Measurements from ENCODE around the gene NINJ1.

NINJ1 gene

DNA sequence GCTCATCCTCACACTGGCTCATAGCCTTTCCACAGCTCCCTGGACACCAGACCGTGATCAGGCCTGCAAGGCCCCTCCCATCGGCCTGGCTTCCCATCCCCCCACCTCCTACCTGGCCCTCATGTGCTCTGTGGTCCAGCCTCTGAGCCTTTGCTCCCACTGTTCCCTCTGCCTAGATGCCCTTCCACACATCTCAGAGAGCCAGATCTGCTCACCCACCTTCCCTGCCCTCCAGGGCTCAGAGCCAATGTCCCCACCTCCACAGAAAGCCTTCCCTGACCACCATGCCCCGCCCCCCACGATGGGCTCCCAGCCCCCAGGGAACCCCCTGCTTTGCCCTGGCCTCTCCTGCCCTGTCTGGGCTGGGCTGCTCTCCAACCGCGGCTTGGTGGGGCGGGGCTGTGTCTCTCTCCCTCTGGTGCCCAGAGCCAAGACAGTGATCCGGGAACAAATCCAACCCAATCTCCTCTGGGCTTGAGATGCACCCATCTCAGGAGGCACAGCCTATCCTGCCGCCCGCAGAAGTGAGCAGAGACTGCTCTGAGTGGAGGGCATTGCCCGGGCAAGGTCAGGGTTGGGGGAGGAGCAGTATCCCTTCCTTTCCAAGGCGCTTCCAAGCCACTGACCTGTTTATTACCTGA lies 1.6 kb downstream of the NINJ1 start:
- H3K9me3 ChIP-seq (ENCODE audit: insufficient read depth, low read length): no peaks in the 10 kb centered on the region
- H3K27ac ChIP-seq (ENCODE audit: low read depth, low read length): no peak overlapping the region
- no peaks in the 10 kb centered on the region for H3K36me3 ChIP-seq (ENCODE audit: low read length)
- no peaks in the 10 kb centered on the region for H3K79me2 ChIP-seq (ENCODE audit: insufficient read depth, low read length)
- no peak overlapping the region for H2AFZ ChIP-seq (ENCODE audit: low read depth, low read length, severe bottlenecking)
- no peak overlapping the region for H3K4me3 ChIP-seq (ENCODE audit: insufficient read depth, low read length, poor library complexity, severe bottlenecking)
- TF ChIP-seq CTCF (IDR thresholded peaks at IDR 0.05; ENCODE audit: insufficient read depth, low read length, poor library complexity, severe bottlenecking): no peak
- no peak for TF ChIP-seq EZH2phosphoT487 (conservative IDR thresholded peaks at IDR 0.05; ENCODE audit: low read length)
- H3K4me2 ChIP-seq (ENCODE audit: low read depth, low read length, poor library complexity, severe bottlenecking): no peak overlapping the region
- no peaks in the 10 kb centered on the region for H4K20me1 ChIP-seq (ENCODE audit: low read depth, low read length)
- H3K9ac ChIP-seq (ENCODE audit: low read length): no peak overlapping the region
- H3K27me3 ChIP-seq (ENCODE audit: low read length): no peaks in the 10 kb centered on the region
- H3K9me2 ChIP-seq (replicated peaks; ENCODE audit: insufficient read depth, low read length): no peaks in the 10 kb centered on the region
- no peaks in the 10 kb centered on the region for H3F3A ChIP-seq (ENCODE audit: insufficient read depth)

DNA sequence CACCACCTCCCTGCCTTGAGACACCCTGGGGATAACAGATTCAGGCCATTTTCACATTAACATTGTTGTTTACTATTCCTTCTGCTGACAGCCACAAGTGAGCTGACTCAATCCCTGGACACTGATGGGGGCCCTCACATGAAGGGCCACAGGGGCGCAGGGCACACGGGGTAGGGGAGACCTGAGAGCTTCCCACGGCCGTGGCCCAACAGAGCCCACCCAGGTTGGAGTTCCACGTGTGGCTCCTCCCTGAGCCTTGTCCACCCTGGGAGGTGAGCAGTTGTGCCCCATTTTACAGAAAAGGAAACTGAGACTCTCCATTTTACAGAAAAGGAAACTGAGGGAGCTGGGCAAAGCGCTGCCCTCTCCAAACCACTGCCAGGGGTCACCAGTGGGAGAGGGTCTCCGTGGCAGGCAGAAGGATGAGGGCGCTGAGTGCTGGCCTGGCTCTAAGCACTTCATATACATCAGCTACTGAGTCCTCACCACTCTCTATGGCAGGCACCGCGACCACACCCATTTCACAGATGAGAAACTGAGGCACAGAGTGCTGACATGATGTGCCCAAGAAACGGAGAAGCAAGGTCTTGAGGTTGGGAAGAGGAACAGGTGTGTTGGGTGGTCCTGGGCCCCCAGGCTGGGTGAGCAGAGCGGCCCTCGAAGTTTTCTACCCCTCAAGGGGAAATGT lies 2.3 kb downstream of the NINJ1 start:
- no peak overlapping the region for H3K9ac ChIP-seq (ENCODE audit: low read length)
- H3K4me2 ChIP-seq (ENCODE audit: low read depth, low read length, poor library complexity, severe bottlenecking): no peak overlapping the region
- no peaks in the 10 kb centered on the region for H3K27me3 ChIP-seq (ENCODE audit: low read length)
- H3F3A ChIP-seq (ENCODE audit: insufficient read depth): no peaks in the 10 kb centered on the region
- no peaks in the 10 kb centered on the region for H4K20me1 ChIP-seq (ENCODE audit: low read depth, low read length)
- no peak for TF ChIP-seq EZH2phosphoT487 (conservative IDR thresholded peaks at IDR 0.05; ENCODE audit: low read length)
- no peak for TF ChIP-seq CTCF (IDR thresholded peaks at IDR 0.05; ENCODE audit: insufficient read depth, low read length, poor library complexity, severe bottlenecking)
- H3K27ac ChIP-seq (ENCODE audit: low read depth, low read length): no peak overlapping the region
- no peaks in the 10 kb centered on the region for H3K36me3 ChIP-seq (ENCODE audit: low read length)
- H2AFZ ChIP-seq (ENCODE audit: low read depth, low read length, severe bottlenecking): no peak overlapping the region
- no peaks in the 10 kb centered on the region for H3K9me2 ChIP-seq (replicated peaks; ENCODE audit: insufficient read depth, low read length)
- no peaks in the 10 kb centered on the region for H3K9me3 ChIP-seq (ENCODE audit: insufficient read depth, low read length)
- no peak overlapping the region for H3K4me3 ChIP-seq (ENCODE audit: insufficient read depth, low read length, poor library complexity, severe bottlenecking)
- no peaks in the 10 kb centered on the region for H3K79me2 ChIP-seq (ENCODE audit: insufficient read depth, low read length)

- Histone ChIP-seq H3K4me2 (ENCODE audit: low read depth, low read length, poor library complexity, severe bottlenecking) (no peak overlapping the region), H3K79me2 (ENCODE audit: insufficient read depth, low read length) (no peaks in the 10 kb centered on the region), H3K9me2 (replicated peaks; ENCODE audit: insufficient read depth, low read length) (no peaks in the 10 kb centered on the region), H4K20me1 (ENCODE audit: low read depth, low read length) (no peaks in the 10 kb centered on the region), H3F3A (ENCODE audit: insufficient read depth) (no peaks in the 10 kb centered on the region), H2AFZ (ENCODE audit: low read depth, low read length, severe bottlenecking) (no peak overlapping the region), H3K4me3 (ENCODE audit: insufficient read depth, low read length, poor library complexity, severe bottlenecking) (no peak overlapping the region), H3K36me3 (ENCODE audit: low read length) (no peaks in the 10 kb centered on the region), H3K9ac (ENCODE audit: low read length) (no peak overlapping the region), H3K9me3 (ENCODE audit: insufficient read depth, low read length) (no peaks in the 10 kb centered on the region), H3K27me3 (ENCODE audit: low read length) (no peaks in the 10 kb centered on the region), H3K27ac (ENCODE audit: low read depth, low read length) (no peak overlapping the region)
- no peak for TF ChIP-seq CTCF (IDR thresholded peaks at IDR 0.05; ENCODE audit: insufficient read depth, low read length, poor library complexity, severe bottlenecking)
- no peak for TF ChIP-seq EZH2phosphoT487 (conservative IDR thresholded peaks at IDR 0.05; ENCODE audit: low read length)
Observed at GRCh38 chr9:93130861-93131481, 3.1 kb downstream of the NINJ1 start.

Measured in SU-DHL-6 (cell line).